Esophagus squamous epithelium (tissue), 5 donors: ENCODE results near the gene WFDC2. TPM values are rescaled to one million over a fixed set of nuclear protein-coding genes. Genes with fewer than 3 reads are reported as not detected.

ENCODE experiments used
- DNase-seq: peaks from one replicate; lab custom pipeline; 2025; lab: John Stamatoyannopoulos, UW
- H3K27ac ChIP-seq, 4 donors: fragments of 200-600 bp; sonication (generic); one replicate each; pipeline ENCODE4 v1.5.1; 2016 to 2019; ENCODE audit warnings: mild to moderate bottlenecking in 1 of 4
- H3K27me3 ChIP-seq, 4 donors: fragments of 200-600 bp; sonication (generic); 1 replicate in 3 of 4; 2 replicates in 1 of 4; pipeline versions ENCODE4 v1.5.1 to v1.6.0; 2017 to 2021; ENCODE audit warnings: antibody characterized with exemption in 1 of 4
- H3K36me3 ChIP-seq, 3 donors: fragments of 200-600 bp; sonication (generic); one replicate each; pipeline ENCODE4 v1.5.1; 2016 to 2019
- H3K4me1 ChIP-seq, 3 donors: fragments of 200-600 bp; sonication (generic); one replicate each; pipeline ENCODE4 v1.5.1; 2017 to 2019
- H3K4me3 ChIP-seq, 4 donors: fragments of 200-600 bp; sonication (generic); 1 replicate in 3 of 4; 2 replicates in 1 of 4; pipeline ENCODE4 v1.5.1; 2016 to 2019; ENCODE audit warnings: mild to moderate bottlenecking in 2 of 4, moderate library complexity in 1 of 4
- H3K9me3 ChIP-seq, 3 donors: fragments of 200-600 bp; sonication (generic); one replicate each; pipeline ENCODE4 v1.5.1; 2016 to 2019
- CTCF ChIP-seq, 6 experiments: fragments of 450-650 bp in 4 of 6; fragments of 200-600 bp in 2 of 6; sonication (generic) in 2 of 6; IDR thresholded peaks; one replicate each; pipeline ENCODE4 v1.5.1; 2016 to 2019; ENCODE audit warnings: antibody characterized with exemption in 6 of 6, mild to moderate bottlenecking in 4 of 6, moderate library complexity in 4 of 6
- POLR2A ChIP-seq, 4 donors: fragments of 450-650 bp; IDR thresholded peaks; one replicate each; pipeline ENCODE4 v1.6.1; 2017; ENCODE audit warnings: antibody characterized with exemption in 4 of 4, mild to moderate bottlenecking in 4 of 4, moderate library complexity in 3 of 4
- WGBS, 2 donors: methylation state at CpG; one replicate each; pipeline ENCODE4 v1.1.5; 2018; 5-methylcytosine and 5-hydroxymethylcytosine counted together
- intact Hi-C: fragments of 100-400 bp; cut with DNase I; formaldehyde crosslinking; loops from one replicate; pipeline ENCODE4 v1.15.0; 2022
- total RNA-seq, 4 donors: library from RNA; depleted of rRNA; stranded (reverse); fragments of >200 nt; gene quantifications; one replicate each; pipeline ENCODE4 v1.1.0, GENCODE V29; 2016
- donor health status: DM: yes; HTN: yes; CAD: no.

WFDC2 gene
- total RNA-seq, 4 donors from 2014 or later = 0.99 to 37.7 TPM; not detected in 2

DNA sequence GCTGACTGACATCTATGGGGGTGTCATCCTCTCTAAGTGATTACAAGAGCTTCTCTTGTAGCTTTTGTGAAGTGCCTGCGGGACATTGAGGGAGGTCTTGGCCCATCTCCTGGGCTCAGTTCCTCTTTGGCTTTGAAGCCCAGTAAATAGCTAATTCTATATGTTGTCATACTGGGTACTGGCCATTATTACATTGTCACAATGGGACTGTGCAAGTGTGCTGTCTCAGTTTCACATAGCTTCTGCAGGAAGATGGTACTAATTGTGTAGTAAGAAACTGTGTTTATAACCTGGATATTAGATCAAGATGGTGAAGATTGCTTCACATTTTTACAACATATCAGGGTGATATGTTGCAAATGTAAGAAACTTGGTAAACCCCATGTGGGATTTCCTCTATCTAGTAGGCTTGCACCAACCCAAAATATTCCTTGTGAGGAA is 26.0 kb downstream of the WFDC2 start:
- H3K4me1 ChIP-seq = no peaks in the 10 kb centered on the region
- intact Hi-C loops = no loop called here

DNA sequence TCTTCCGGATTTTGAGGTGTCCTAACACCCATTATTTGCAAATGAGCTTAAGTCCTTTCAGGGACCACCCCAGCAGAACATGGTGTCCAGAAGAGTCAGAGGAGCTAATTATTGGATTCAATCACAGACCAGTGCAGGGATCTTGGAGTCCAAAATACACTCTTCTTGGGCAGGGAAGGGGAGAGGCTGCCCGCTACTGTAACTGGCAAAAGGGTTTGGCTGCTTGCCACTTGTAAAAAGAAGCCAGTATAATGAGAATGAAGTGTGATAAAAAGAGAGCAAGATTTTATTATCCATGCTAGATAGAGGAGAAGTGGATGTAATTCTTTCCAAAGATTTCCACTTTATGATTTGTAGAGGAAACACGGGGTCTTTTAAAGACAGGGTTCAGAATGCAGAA is 26.6 kb downstream of the WFDC2 start:
- intact Hi-C loops = no loop called here
- TF ChIP-seq CTCF (IDR thresholded peaks at IDR 0.05) (no peak), POLR2A (IDR thresholded peaks at IDR 0.05) (no peak)
- DNase-seq = no peak
- Histone ChIP-seq H3K9me3 (no peaks in the 10 kb centered on the region), H3K27ac (no peak overlapping the region), H3K4me1 (no peaks in the 10 kb centered on the region), H3K27me3 (peaks cover 0 to 79% (median 0%) of the 10 kb centered on the region in 4 donors), H3K36me3 (no peaks in the 10 kb centered on the region), H3K4me3 (no peak overlapping the region)
- WGBS, 2 donors = 72 to 78% methylated on average over 3 of the region's 3 CpGs

More for the DNA sequence above, 26.0 kb downstream of the WFDC2 start:
- no peak overlapping the region for H3K4me3 ChIP-seq
- H3K27me3 ChIP-seq = peaks cover 0 to 76% (median 0%) of the 10 kb centered on the region in 4 donors
- no peaks in the 10 kb centered on the region for H3K36me3 ChIP-seq
- no peak for DNase-seq
- H3K27ac ChIP-seq = no peak overlapping the region
- TF ChIP-seq CTCF (IDR thresholded peaks at IDR 0.05) (no peak), POLR2A (IDR thresholded peaks at IDR 0.05) (no peak)
- 100% methylated on average over 1 of the region's 1 CpG; no CpG with 5 or more reads in 1 of the 2 donors for WGBS, 2 donors
- no peaks in the 10 kb centered on the region for H3K9me3 ChIP-seq

DNA sequence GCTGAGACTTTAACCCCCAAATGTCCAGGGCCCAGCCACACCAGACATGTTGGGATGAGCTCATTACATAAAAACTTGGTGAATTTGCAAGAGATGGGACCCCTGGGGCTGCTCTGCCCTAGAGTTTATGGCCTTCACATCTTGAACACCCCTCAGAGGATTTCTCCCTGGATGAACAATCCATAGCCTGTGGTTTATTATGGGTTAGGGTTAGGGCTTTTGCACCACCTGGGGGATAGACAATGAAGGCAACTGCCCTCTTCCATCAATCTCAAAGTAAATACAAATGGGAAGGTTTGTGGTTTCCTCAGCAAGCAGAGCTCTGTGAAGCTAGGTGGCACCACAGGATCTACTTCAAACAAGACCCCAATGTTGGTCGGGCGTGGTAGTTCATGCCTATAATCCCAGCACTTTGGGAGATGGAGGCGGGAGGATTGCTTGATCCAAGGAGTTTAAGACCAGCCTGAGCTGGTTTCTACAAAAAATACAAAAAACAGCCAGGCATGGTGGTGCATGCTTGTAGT is 28.5 kb downstream of the WFDC2 start:
- Histone ChIP-seq H3K4me3 (no peak overlapping the region), H3K36me3 (no peaks in the 10 kb centered on the region), H3K9me3 (no peaks in the 10 kb centered on the region), H3K4me1 (no peaks in the 10 kb centered on the region), H3K27ac (no peak overlapping the region), H3K27me3 (peaks cover 0 to 82% (median 0%) of the 10 kb centered on the region in 4 donors)
- no peak for TF ChIP-seq POLR2A (IDR thresholded peaks at IDR 0.05)
- no peak for TF ChIP-seq CTCF (IDR thresholded peaks at IDR 0.05)
- WGBS, 2 donors = 82 to 90% methylated on average over 2 of the region's 3 CpGs
- intact Hi-C loops = no loop called here
- DNase-seq = no peak

- 55 to 79% methylated on average over 3 to 5 of the region's 6 CpGs for WGBS, 2 donors
- intact Hi-C loops = no loop called here
- Histone ChIP-seq H3K4me3 (no peak overlapping the region), H3K27me3 (peaks cover 0 to 96% (median 0%) of the 10 kb centered on the region in 4 donors), H3K4me1 (no peaks in the 10 kb centered on the region), H3K9me3 (no peaks in the 10 kb centered on the region), H3K27ac (no peak overlapping the region), H3K36me3 (no peaks in the 10 kb centered on the region)
- DNase-seq = no peak
- TF ChIP-seq CTCF (IDR thresholded peaks at IDR 0.05) = no peak
- TF ChIP-seq POLR2A (IDR thresholded peaks at IDR 0.05) = no peak
These were observed 30.5 kb downstream of the WFDC2 start for GRCh38 chr20:45500022-45500421.

DNA sequence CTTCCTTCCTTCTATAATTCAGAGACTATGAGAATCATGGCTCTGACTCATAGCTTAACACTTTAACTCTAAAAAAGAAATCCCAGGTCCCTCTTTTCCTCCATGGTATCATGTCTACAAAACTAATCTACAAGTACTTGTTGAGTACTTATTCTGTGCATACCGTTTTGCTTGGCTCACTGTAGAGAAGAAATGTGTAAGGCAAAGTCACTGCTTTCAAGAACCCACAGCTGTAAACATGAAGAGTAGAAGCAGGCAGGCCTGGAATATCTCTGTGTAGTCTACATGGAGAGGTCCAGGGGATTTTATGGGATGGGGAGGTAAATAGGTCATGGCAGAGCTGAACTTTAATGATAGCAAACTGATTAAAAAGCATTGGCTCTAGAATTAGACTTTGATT is 32.0 kb downstream of the WFDC2 start:
- H3K9me3 ChIP-seq = no peaks in the 10 kb centered on the region
- DNase-seq = no peak
- no peak overlapping the region for H3K27ac ChIP-seq
- intact Hi-C loops = no loop called here
- no peak overlapping the region for H3K4me3 ChIP-seq
- H3K36me3 ChIP-seq = no peaks in the 10 kb centered on the region
- H3K27me3 ChIP-seq = peaks cover 0 to 95% (median 0%) of the 10 kb centered on the region in 4 donors
- WGBS, 2 donors = 64% methylated on average over 1 of the region's 1 CpG
- no peak for TF ChIP-seq POLR2A (IDR thresholded peaks at IDR 0.05)
- no peak for TF ChIP-seq CTCF (IDR thresholded peaks at IDR 0.05)
- H3K4me1 ChIP-seq = no peaks in the 10 kb centered on the region
